ENCODE results near the gene LGALS9. TPM values are rescaled to one million over a fixed set of nuclear protein-coding genes. Genes with fewer than 3 reads are reported as not detected.
A peak's percentile ranks its signal among the peaks of the same experiment; 100 is the strongest.

Gene LGALS9
- total RNA-seq, 2 experiments from 2014 or later: 38.3 to 39.8 TPM

GRCh38 chr17:27598337-27599050 lies 32.5 kb upstream of the LGALS9 start:
- H3K4me1 Mint-ChIP-seq (ENCODE audit: low read depth): peaks cover 4% of the 10 kb centered on the region
- intact Hi-C loops (cut with DNase I, micrococcal nuclease): no loop called here
- Histone ChIP-seq H3K27me3 (ENCODE audit: control insufficient read depth in 1 of 2, insufficient read depth in 2 of 2, low read length in 2 of 2) (no peaks in the 10 kb centered on the region), H3K36me3 (ENCODE audit: insufficient read depth, low read length) (peaks cover 5% of the 10 kb centered on the region), H3K27ac (ENCODE audit: low read depth in 1 of 2, low read length in 2 of 2) (no peak overlapping the region), H3K4me3 (ENCODE audit: low read length) (no peak overlapping the region), H3K4me1 (ENCODE audit: insufficient read depth, low read length) (peaks cover 6% of the 10 kb centered on the region), H3K9me3 (ENCODE audit: control insufficient read depth in 1 of 2, insufficient read depth in 1 of 2, low read length in 2 of 2) (no peaks in the 10 kb centered on the region)
- no peak overlapping the region for H3K27ac Mint-ChIP-seq
- no peak for TF ChIP-seq CTCF (IDR thresholded peaks at IDR 0.05)
- peaks cover 9% of the 10 kb centered on the region for H3K36me3 Mint-ChIP-seq (ENCODE audit: low read depth)
- H3K9me3 Mint-ChIP-seq: no peaks in the 10 kb centered on the region
- ChIA-PET CTCF (interaction anchor here (1.3 kb wide), 1 partner anchor 353 kb away, joined by 6 read pairs; no protein-coding TSS in a partner anchor), POLR2A (no interaction called here)
- H3K27me3 Mint-ChIP-seq: no peaks in the 10 kb centered on the region
- ATAC-seq (ENCODE audit: poor library complexity) (no peak), DNase-seq (no peak)
- H3K4me3 Mint-ChIP-seq: no peak overlapping the region

- no peaks in the 10 kb centered on the region for H3K27me3 ChIP-seq (ENCODE audit: control insufficient read depth in 1 of 2, insufficient read depth in 2 of 2, low read length in 2 of 2)
- peaks cover 6% of the 10 kb centered on the region for H3K4me1 ChIP-seq (ENCODE audit: insufficient read depth, low read length)
- Mint-ChIP-seq H3K36me3 (ENCODE audit: low read depth) (peaks cover 4% of the 10 kb centered on the region), H3K4me3 (no peak overlapping the region), H3K4me1 (ENCODE audit: low read depth) (peaks cover 4% of the 10 kb centered on the region), H3K27ac (no peak overlapping the region), H3K27me3 (no peaks in the 10 kb centered on the region), H3K9me3 (no peaks in the 10 kb centered on the region)
- H3K36me3 ChIP-seq (ENCODE audit: insufficient read depth, low read length): peaks cover 19% of the 10 kb centered on the region
- TF ChIP-seq CTCF (IDR thresholded peaks at IDR 0.05): no peak
- no peaks in the 10 kb centered on the region for H3K9me3 ChIP-seq (ENCODE audit: control insufficient read depth in 1 of 2, insufficient read depth in 1 of 2, low read length in 2 of 2)
- H3K27ac ChIP-seq (ENCODE audit: low read depth in 1 of 2, low read length in 2 of 2): no peak overlapping the region
- DNase-seq (no peak), ATAC-seq (ENCODE audit: poor library complexity) (no peak)
- POLR2A ChIA-PET: interaction anchor here (1.7 to 2.5 kb wide), 2 partner anchors 145 to 364 kb away, joined by 8 to 13 read pairs; partner anchors contain the start of gene KSR1
- no peak overlapping the region for H3K4me3 ChIP-seq (ENCODE audit: low read length)
- intact Hi-C loops (cut with DNase I, micrococcal nuclease): loop anchor here (2.0 kb wide), 2 partner anchors 144 to 146 kb away; partner anchors contain the start of gene KSR1 (in 1 of the 2)
- CTCF ChIA-PET: interaction anchor here (1.0 to 3.8 kb wide), 9 partner anchors 51 to 363 kb away, joined by 3 to 31 read pairs (median 7); partner anchors contain the start of gene KSR1
Measured at GRCh38 chr17:27600471-27600870, 30.5 kb upstream of the LGALS9 start.

- Histone ChIP-seq H3K9me3 (ENCODE audit: control insufficient read depth in 1 of 2, insufficient read depth in 1 of 2, low read length in 2 of 2) (no peaks in the 10 kb centered on the region), H3K27ac (ENCODE audit: low read depth in 1 of 2, low read length in 2 of 2) (no peak overlapping the region), H3K4me3 (ENCODE audit: low read length) (no peak overlapping the region), H3K36me3 (ENCODE audit: insufficient read depth, low read length) (peaks cover 23% of the 10 kb centered on the region), H3K27me3 (ENCODE audit: control insufficient read depth in 1 of 2, insufficient read depth in 2 of 2, low read length in 2 of 2) (no peaks in the 10 kb centered on the region), H3K4me1 (ENCODE audit: insufficient read depth, low read length) (peaks cover 6% of the 10 kb centered on the region)
- intact Hi-C loops (cut with DNase I, micrococcal nuclease): loop anchor here (1.0 to 2.0 kb wide), 5 partner anchors 50 to 365 kb away; partner anchors contain the start of gene KSR1 (in 1 of the 2)
- Mint-ChIP-seq H3K36me3 (ENCODE audit: low read depth) (peaks cover 11% of the 10 kb centered on the region), H3K27ac (no peak overlapping the region), H3K4me1 (ENCODE audit: low read depth) (peaks cover 4% of the 10 kb centered on the region), H3K9me3 (no peaks in the 10 kb centered on the region), H3K4me3 (no peak overlapping the region), H3K27me3 (no peaks in the 10 kb centered on the region)
- peak; percentile 90 for TF ChIP-seq CTCF (IDR thresholded peaks at IDR 0.05)
- peak; percentile 65 to 89 (median 80) for DNase-seq
- peak; percentile 61 for ATAC-seq (ENCODE audit: poor library complexity)
- ChIA-PET CTCF (interaction anchor here (1.0 to 3.8 kb wide), 10 partner anchors 50 to 364 kb away, joined by 3 to 31 read pairs (median 6); partner anchors contain the start of gene KSR1), POLR2A (interaction anchor here (1.7 to 2.5 kb wide), 2 partner anchors 145 to 364 kb away, joined by 8 to 13 read pairs; partner anchors contain the start of gene KSR1)
Measured at GRCh38 chr17:27601069-27601974, 29.7 kb upstream of the LGALS9 start.

All from CD4-positive, alpha-beta T cell (primary cell).